HG03039 (cell line): Measurements from ENCODE around the gene HBG2.

Experiments used
- ATAC-seq: cut with Tn5 transposase; IDR thresholded peaks from one replicate; pipeline ENCODE4 v1.9.1; 2021; ENCODE audit warnings: mild to moderate bottlenecking, moderate library complexity; ENCODE audit not compliant: unreplicated experiment

HBG2 gene

GRCh38 chr11:5231111-5231510 is 23.5 kb downstream of the HBG2 start:
- ATAC-seq = no peak

DNA sequence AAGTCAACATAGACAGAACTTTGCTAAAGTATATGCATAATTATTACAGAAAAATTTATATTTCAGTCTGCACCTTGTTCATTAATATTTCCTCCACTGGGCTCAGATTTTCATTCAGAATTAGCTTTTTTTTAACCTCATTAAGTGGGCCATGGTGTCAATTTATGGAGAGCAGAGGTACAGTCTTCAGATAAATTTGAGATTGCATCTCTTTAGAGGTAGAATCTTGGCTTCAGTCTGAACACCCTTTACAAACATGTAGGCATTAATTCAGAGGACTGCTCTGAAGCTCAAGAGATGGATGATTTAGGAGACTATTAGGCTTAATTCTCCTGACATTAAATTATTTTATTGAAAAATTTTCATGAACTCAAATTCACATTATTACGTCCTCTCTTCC is 24.3 kb downstream of the HBG2 start:
- ATAC-seq = no peak

- ATAC-seq = no peak
These were observed 24.8 kb downstream of the HBG2 start for GRCh38 chr11:5229796-5230195.

DNA sequence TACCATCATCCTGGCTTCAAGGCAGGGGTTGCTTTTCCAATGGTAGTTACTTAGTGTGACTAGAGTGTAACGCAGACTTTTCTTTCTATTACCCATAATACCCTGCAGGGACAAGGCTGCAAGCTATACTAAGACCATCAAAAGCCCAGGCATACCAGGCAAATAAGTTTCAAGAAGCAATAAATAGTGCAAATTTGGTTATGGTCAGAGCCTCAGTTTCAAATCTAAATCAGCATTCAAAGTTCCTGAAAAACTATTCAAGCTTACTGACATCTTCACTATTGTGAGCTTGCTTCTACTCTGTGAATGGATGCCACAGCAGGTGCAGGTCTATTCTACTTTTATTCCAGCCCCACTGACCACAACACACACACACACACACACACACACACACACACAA is 25.2 kb downstream of the HBG2 start:
- ATAC-seq = peak; percentile 57

DNA sequence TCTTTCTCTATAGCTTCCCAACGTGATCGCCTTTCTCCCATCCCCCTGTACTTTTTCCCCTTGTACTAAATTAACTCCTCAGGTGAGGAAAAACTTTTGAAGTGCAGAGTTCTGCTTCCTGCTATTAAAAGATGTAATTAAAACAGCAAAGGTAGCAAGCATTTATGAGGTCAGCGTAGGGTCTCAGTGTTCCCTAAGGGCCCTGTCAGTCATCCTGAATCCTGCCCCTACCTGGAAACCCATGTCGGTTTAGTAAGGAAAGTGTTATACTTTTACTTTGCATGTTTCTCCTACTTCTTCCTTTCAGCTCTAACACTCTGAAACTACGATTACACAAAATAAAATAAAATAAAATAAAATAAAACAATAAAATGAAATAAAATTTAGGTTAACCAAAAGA is 26.5 kb downstream of the HBG2 start:
- ATAC-seq = no peak

- no peak for ATAC-seq
These were observed 26.9 kb downstream of the HBG2 start for GRCh38 chr11:5227681-5228080.

DNA sequence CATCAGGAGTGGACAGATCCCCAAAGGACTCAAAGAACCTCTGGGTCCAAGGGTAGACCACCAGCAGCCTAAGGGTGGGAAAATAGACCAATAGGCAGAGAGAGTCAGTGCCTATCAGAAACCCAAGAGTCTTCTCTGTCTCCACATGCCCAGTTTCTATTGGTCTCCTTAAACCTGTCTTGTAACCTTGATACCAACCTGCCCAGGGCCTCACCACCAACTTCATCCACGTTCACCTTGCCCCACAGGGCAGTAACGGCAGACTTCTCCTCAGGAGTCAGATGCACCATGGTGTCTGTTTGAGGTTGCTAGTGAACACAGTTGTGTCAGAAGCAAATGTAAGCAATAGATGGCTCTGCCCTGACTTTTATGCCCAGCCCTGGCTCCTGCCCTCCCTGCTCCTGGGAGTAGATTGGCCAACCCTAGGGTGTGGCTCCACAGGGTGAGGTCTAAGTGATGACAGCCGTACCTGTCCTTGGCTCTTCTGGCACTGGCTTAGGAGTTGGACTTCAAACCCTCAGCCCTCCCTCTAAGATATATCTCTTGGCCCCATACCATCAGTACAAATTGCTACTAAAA is 27.8 kb downstream of the HBG2 start, which contains the start of gene HBB:
Gene HBB (minus strand): TSS at position 340 of the 579 bp plus-strand sequence. CDS start 50 bp downstream, at position 290.
- no peak for ATAC-seq

GRCh38 chr11:5225480-5225871 is 29.1 kb downstream of the HBG2 start:
- ATAC-seq = no peak

- no peak for ATAC-seq
These were observed 29.8 kb downstream of the HBG2 start for GRCh38 chr11:5224538-5225479.

- ATAC-seq = no peak
These were observed 30.9 kb downstream of the HBG2 start for GRCh38 chr11:5223686-5224085.

DNA sequence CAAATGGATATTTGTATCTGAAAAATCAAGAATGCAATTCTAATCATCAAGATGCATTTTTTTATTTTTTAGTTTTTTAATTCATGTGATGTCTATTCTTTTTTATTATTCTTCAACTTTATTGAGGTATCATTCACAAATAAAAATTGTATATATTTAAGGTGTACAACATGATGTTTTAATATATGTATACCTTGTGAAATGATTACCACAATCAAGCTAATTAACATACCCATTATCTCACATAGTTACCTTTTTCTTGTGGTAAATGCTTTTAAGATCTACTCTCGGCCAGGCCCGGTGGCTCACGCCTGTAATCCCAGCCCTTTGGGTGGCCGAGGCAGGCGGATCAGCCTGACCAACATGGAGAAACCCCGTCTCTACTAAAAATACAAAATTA is 31.4 kb downstream of the HBG2 start:
- no peak for ATAC-seq

GRCh38 chr11:5210376-5210885 is 44.1 kb downstream of the HBG2 start:
- no peak for ATAC-seq

DNA sequence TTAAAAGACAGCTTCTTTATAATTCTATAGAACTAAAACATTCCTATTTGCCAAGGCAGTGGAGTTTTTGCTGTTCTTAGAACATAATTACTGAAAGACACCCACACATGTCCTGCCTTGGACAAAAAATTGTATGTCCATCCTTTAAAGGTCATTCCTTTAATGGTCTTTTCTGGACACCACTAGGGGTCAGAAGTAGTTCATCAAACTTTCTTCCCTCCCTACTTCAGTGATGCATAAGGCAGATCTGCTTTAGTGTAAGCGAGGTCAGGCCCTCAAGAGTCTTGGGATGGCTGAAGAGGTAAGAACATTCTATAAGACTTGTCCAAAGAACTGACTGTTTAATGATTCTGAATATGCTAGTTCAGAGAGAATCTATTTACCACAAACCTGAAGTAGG is 49.8 kb downstream of the HBG2 start:
- ATAC-seq = no peak

DNA sequence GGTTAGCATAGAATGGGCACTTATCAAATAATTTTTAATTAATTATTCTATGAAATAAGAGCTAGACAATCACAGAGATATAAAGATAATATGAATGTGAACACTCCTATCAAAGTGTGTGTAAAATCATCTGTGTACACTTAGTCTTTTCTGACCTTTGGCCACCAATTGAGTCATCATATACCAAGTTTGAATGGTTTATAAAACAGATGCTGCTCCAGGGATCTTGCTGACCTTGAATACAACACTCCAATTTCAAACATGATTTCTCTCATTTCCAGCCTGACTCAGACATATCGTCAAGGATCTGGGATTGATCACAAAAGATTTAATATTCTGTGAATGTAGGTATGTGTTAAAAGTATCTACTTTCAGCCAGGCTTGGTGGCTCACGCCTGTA is 51.2 kb downstream of the HBG2 start:
- no peak for ATAC-seq
